ENCODE data around the gene IDE.

The IDE gene

DNA sequence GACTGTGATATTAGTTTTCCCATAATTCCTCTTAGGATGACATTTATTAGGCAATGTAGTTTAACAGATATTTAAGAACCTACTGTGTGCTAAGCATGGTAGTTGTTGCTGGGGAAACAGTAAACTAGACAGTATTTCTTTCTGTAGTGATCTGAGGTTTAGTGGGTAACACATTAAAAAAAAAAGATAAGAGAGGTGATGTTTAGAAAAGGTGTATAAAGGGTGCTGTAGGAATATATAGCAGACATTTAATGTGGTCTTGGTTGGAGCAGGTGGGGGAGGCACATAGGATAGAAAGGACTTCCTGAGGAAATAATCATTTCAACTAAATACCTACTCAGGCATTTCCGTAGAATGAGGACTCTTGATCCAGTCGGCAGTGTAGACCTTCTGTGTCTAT, 30.9 kb upstream of the IDE start:
- H3K4me1 ChIP-seq (ENCODE audit: insufficient read depth, low read length, poor library complexity, severe bottlenecking), result peaks cover 29% of the 10 kb centered on the region
- H3K4me3 ChIP-seq (ENCODE audit: low read length, poor library complexity, severe bottlenecking), result peak overlapping the region; percentile 31
- H3K9me3 ChIP-seq (ENCODE audit: insufficient read depth, low read depth, low read length), result no peaks in the 10 kb centered on the region
- peak overlapping the region; percentile 59 for H3K4me2 ChIP-seq (ENCODE audit: low read depth, low read length, poor library complexity, severe bottlenecking)
- H2AFZ ChIP-seq (ENCODE audit: low read length), result no peak overlapping the region
- no peaks in the 10 kb centered on the region for H3K27me3 ChIP-seq (ENCODE audit: insufficient read depth, low read length, poor library complexity, severe bottlenecking)
- H3K9me2 ChIP-seq (replicated peaks; ENCODE audit: low read depth, low read length), result no peaks in the 10 kb centered on the region
- H3K79me2 ChIP-seq (ENCODE audit: insufficient read depth, low read length), result peaks cover 88% of the 10 kb centered on the region
- no peak overlapping the region for H3K9ac ChIP-seq (ENCODE audit: low read depth, low read length, poor library complexity, severe bottlenecking)
- peaks cover 38% of the 10 kb centered on the region; the same call in 1 of the 2 replicates for H3K36me3 ChIP-seq (ENCODE audit: insufficient read depth, low read length)
- H3F3A ChIP-seq (ENCODE audit: low read depth), result no peaks in the 10 kb centered on the region
- H4K20me1 ChIP-seq (ENCODE audit: insufficient read depth, low read length, poor library complexity, severe bottlenecking), result peaks cover 36% of the 10 kb centered on the region
- TF ChIP-seq, protein P1, sequence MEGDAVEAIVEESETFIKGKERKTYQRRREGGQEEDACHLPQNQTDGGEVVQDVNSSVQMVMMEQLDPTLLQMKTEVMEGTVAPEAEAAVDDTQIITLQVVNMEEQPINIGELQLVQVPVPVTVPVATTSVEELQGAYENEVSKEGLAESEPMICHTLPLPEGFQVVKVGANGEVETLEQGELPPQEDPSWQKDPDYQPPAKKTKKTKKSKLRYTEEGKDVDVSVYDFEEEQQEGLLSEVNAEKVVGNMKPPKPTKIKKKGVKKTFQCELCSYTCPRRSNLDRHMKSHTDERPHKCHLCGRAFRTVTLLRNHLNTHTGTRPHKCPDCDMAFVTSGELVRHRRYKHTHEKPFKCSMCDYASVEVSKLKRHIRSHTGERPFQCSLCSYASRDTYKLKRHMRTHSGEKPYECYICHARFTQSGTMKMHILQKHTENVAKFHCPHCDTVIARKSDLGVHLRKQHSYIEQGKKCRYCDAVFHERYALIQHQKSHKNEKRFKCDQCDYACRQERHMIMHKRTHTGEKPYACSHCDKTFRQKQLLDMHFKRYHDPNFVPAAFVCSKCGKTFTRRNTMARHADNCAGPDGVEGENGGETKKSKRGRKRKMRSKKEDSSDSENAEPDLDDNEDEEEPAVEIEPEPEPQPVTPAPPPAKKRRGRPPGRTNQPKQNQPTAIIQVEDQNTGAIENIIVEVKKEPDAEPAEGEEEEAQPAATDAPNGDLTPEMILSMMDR (conservative IDR thresholded peaks at IDR 0.05; ENCODE audit: low read length), result no peak
- no peak for TF ChIP-seq EZH2phosphoT487 (IDR thresholded peaks at IDR 0.05; ENCODE audit: borderline replicate concordance)

DNA sequence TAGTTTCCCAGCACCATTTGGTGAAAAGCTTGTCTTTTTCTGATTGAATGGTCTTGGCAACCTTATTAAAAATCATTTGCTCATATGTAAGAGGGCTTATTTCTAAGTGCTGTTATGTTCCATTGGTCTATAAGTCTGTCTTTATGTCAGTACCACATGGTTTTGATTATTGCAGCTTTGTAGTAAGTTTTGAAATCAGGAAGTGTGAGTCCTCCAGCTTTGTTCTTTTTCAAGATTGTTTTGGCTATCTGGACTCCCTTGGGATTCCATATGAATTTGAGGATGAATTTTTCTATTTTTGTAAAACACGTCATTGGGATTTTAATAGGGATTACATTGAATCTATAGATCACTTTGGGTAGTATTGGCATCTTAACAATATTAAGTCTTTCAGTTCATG, 24.4 kb upstream of the IDE start:
- no peak overlapping the region for H3K9ac ChIP-seq (ENCODE audit: low read depth, low read length, poor library complexity, severe bottlenecking)
- H3K79me2 ChIP-seq (ENCODE audit: insufficient read depth, low read length), result peaks cover 99% of the 10 kb centered on the region
- H3K36me3 ChIP-seq (ENCODE audit: insufficient read depth, low read length), result no peaks in the 10 kb centered on the region
- H4K20me1 ChIP-seq (ENCODE audit: insufficient read depth, low read length, poor library complexity, severe bottlenecking), result peaks cover 38% of the 10 kb centered on the region
- H3K4me1 ChIP-seq (ENCODE audit: insufficient read depth, low read length, poor library complexity, severe bottlenecking), result peaks cover 44% of the 10 kb centered on the region
- peak overlapping the region; percentile 84 for H3K4me3 ChIP-seq (ENCODE audit: low read length, poor library complexity, severe bottlenecking)
- peak overlapping the region; percentile 99 for H3K4me2 ChIP-seq (ENCODE audit: low read depth, low read length, poor library complexity, severe bottlenecking)
- no peak overlapping the region for H2AFZ ChIP-seq (ENCODE audit: low read length)
- TF ChIP-seq, protein P1 (conservative IDR thresholded peaks at IDR 0.05; ENCODE audit: low read length), result no peak
- no peak for TF ChIP-seq EZH2phosphoT487 (IDR thresholded peaks at IDR 0.05; ENCODE audit: borderline replicate concordance)
- H3K27me3 ChIP-seq (ENCODE audit: insufficient read depth, low read length, poor library complexity, severe bottlenecking), result no peaks in the 10 kb centered on the region
- no peaks in the 10 kb centered on the region for H3F3A ChIP-seq (ENCODE audit: low read depth)
- H3K9me2 ChIP-seq (replicated peaks; ENCODE audit: low read depth, low read length), result no peaks in the 10 kb centered on the region
- no peaks in the 10 kb centered on the region for H3K9me3 ChIP-seq (ENCODE audit: insufficient read depth, low read depth, low read length)

DNA sequence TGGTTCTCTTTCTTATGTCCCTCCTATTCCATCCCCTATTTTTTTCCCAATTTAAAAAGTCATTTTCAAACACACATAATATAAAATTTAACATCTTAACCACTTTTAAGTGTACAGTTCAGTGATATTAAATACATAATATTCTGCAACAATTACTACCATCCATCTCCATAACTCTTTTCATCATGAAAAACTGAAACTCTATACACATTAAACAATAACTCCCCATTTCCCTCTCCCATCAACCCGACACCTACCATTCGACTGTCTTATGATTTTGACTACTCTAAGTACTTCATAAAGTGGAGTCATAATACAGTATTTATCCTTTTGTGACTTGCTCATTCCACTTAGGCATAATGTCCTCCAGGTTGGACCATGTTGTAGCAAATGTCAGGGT, 21.6 kb upstream of the IDE start:
- Histone ChIP-seq H2AFZ (ENCODE audit: low read length) (no peak overlapping the region), H3K36me3 (ENCODE audit: insufficient read depth, low read length) (no peaks in the 10 kb centered on the region), H3K4me1 (ENCODE audit: insufficient read depth, low read length, poor library complexity, severe bottlenecking) (peaks cover 38% of the 10 kb centered on the region), H3K9me2 (replicated peaks; ENCODE audit: low read depth, low read length) (no peaks in the 10 kb centered on the region), H3K27me3 (ENCODE audit: insufficient read depth, low read length, poor library complexity, severe bottlenecking) (no peaks in the 10 kb centered on the region), H3F3A (ENCODE audit: low read depth) (0 out of 2 replicates have a peak, but pooled peaks cover 3% of the 10 kb centered on the region), H3K9me3 (ENCODE audit: insufficient read depth, low read depth, low read length) (no peaks in the 10 kb centered on the region), H3K4me2 (ENCODE audit: low read depth, low read length, poor library complexity, severe bottlenecking) (peak overlapping the region; percentile 99), H3K9ac (ENCODE audit: low read depth, low read length, poor library complexity, severe bottlenecking) (peak overlapping the region; percentile 87), H3K79me2 (ENCODE audit: insufficient read depth, low read length) (peaks cover 82% of the 10 kb centered on the region), H3K4me3 (ENCODE audit: low read length, poor library complexity, severe bottlenecking) (peak overlapping the region; percentile 84), H4K20me1 (ENCODE audit: insufficient read depth, low read length, poor library complexity, severe bottlenecking) (peaks cover 29% of the 10 kb centered on the region)
- TF ChIP-seq, protein P1 (conservative IDR thresholded peaks at IDR 0.05; ENCODE audit: low read length), result no peak
- no peak for TF ChIP-seq EZH2phosphoT487 (IDR thresholded peaks at IDR 0.05; ENCODE audit: borderline replicate concordance)
